T-helper 1 cell treated with Interleukin-12 subunit alpha and Interleukin-12 subunit beta and Interleukin-4 antibody, amounts not matched to agents 30 ng/mL and 1 ng/mL, for 36 hours (primary cell): Measurements from ENCODE around the gene ERMP1. TPM values are rescaled to one million over a fixed set of nuclear protein-coding genes. Genes with fewer than 3 reads are reported as not detected.
"Not testable (repeated sequence)": the region's sequence is repeated elsewhere in the genome, so short reads cannot be mapped to it uniquely, and the experiment has no call there.

ENCODE experiments used
- intact Hi-C: fragments of 100-400 bp; cut with micrococcal nuclease; formaldehyde crosslinking; loops from one replicate; pipeline ENCODE4 v1.15.1; 2024
- total RNA-seq: library from RNA; stranded (reverse); gene quantifications from 2 replicates; pipeline ENCODE4 v1.2.3, GENCODE V29; 2022

Gene ERMP1
- total RNA-seq, result 40.9 and 41.4 TPM in 2 replicates

GRCh38 chr9:5832538-5833529, at the start of gene ERMP1:
Gene ERMP1 (minus strand): TSS chr9:5833117. CDS start chr9:5833027, 90 bp downstream.
- intact Hi-C loops, result loop anchor here (1.0 to 10.0 kb wide), 15 partner anchors 8 to 1041 kb away; partner anchors contain the start of genes KDM4C, PLGRKT, RCL1 and UHRF2

- intact Hi-C loops, result not testable (repeated sequence)
Measured at GRCh38 chr9:5882244-5883012, 49.5 kb upstream of the ERMP1 start.

- intact Hi-C loops, result loop anchor here (2.0 kb wide), 2 partner anchors 29 to 47 kb away; partner anchors contain the start of gene ERMP1
Measured at GRCh38 chr9:5879419-5880181, 46.7 kb upstream of the ERMP1 start.

GRCh38 chr9:5876711-5877110, 43.8 kb upstream of the ERMP1 start:
- intact Hi-C loops, result no loop called here

- intact Hi-C loops, result no loop called here
Measured at GRCh38 chr9:5876026-5876425, 43.1 kb upstream of the ERMP1 start.

- intact Hi-C loops, result no loop called here
Measured at GRCh38 chr9:5874048-5874447, 41.1 kb upstream of the ERMP1 start.

- intact Hi-C loops, result no loop called here
Measured at GRCh38 chr9:5873439-5873838, 40.5 kb upstream of the ERMP1 start.

- intact Hi-C loops, result no loop called here
Measured at GRCh38 chr9:5872511-5872910, 39.6 kb upstream of the ERMP1 start.

- intact Hi-C loops, result no loop called here
Measured at GRCh38 chr9:5871785-5872184, 38.9 kb upstream of the ERMP1 start.

- intact Hi-C loops, result no loop called here
Measured at GRCh38 chr9:5870691-5871090, 37.8 kb upstream of the ERMP1 start.

GRCh38 chr9:5870020-5870339, 37.1 kb upstream of the ERMP1 start:
- intact Hi-C loops, result no loop called here

- intact Hi-C loops, result no loop called here
Measured at GRCh38 chr9:5869315-5870019, 36.5 kb upstream of the ERMP1 start.

GRCh38 chr9:5868235-5868634, 35.3 kb upstream of the ERMP1 start:
- intact Hi-C loops, result no loop called here

GRCh38 chr9:5866685-5867084, 33.8 kb upstream of the ERMP1 start:
- intact Hi-C loops, result no loop called here

- intact Hi-C loops, result no loop called here
Measured at GRCh38 chr9:5866272-5866671, 33.4 kb upstream of the ERMP1 start.

GRCh38 chr9:5864446-5864845, 31.5 kb upstream of the ERMP1 start:
- intact Hi-C loops, result no loop called here

- intact Hi-C loops, result no loop called here
Measured at GRCh38 chr9:5863092-5863746, 30.3 kb upstream of the ERMP1 start.

GRCh38 chr9:5858833-5859232, 25.9 kb upstream of the ERMP1 start:
- intact Hi-C loops, result no loop called here

- intact Hi-C loops, result no loop called here
Measured at GRCh38 chr9:5857928-5858327, 25.0 kb upstream of the ERMP1 start.

- intact Hi-C loops, result no loop called here
Measured at GRCh38 chr9:5854063-5854790, 21.3 kb upstream of the ERMP1 start.
